ENCODE data around the gene NME5.

- TF ChIP-seq, protein P1, sequence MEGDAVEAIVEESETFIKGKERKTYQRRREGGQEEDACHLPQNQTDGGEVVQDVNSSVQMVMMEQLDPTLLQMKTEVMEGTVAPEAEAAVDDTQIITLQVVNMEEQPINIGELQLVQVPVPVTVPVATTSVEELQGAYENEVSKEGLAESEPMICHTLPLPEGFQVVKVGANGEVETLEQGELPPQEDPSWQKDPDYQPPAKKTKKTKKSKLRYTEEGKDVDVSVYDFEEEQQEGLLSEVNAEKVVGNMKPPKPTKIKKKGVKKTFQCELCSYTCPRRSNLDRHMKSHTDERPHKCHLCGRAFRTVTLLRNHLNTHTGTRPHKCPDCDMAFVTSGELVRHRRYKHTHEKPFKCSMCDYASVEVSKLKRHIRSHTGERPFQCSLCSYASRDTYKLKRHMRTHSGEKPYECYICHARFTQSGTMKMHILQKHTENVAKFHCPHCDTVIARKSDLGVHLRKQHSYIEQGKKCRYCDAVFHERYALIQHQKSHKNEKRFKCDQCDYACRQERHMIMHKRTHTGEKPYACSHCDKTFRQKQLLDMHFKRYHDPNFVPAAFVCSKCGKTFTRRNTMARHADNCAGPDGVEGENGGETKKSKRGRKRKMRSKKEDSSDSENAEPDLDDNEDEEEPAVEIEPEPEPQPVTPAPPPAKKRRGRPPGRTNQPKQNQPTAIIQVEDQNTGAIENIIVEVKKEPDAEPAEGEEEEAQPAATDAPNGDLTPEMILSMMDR (conservative IDR thresholded peaks at IDR 0.05; ENCODE audit: low read depth, low read length) = no peak
- TF ChIP-seq RAD21 (IDR thresholded peaks at IDR 0.05; ENCODE audit: low read length) (no peak), MAFK (IDR thresholded peaks at IDR 0.05; ENCODE audit: low read depth, low read length) (peak; percentile 16; the same call in 1 of the 2 replicates), CEBPB (IDR thresholded peaks at IDR 0.05; ENCODE audit: low read depth, low read length) (no peak), FOS (IDR thresholded peaks at IDR 0.05; ENCODE audit: low read depth, low read length) (no peak), POLR2A (IDR thresholded peaks at IDR 0.05; ENCODE audit: low read depth, low read length) (no peak), USF2 (IDR thresholded peaks at IDR 0.05; ENCODE audit: low read depth, low read length) (no peak), SMC3 (IDR thresholded peaks at IDR 0.05; ENCODE audit: low read depth, low read length) (no peak), RFX5 (IDR thresholded peaks at IDR 0.05; ENCODE audit: low read depth, low read length) (no peak)
- TF ChIP-seq, protein P2, sequence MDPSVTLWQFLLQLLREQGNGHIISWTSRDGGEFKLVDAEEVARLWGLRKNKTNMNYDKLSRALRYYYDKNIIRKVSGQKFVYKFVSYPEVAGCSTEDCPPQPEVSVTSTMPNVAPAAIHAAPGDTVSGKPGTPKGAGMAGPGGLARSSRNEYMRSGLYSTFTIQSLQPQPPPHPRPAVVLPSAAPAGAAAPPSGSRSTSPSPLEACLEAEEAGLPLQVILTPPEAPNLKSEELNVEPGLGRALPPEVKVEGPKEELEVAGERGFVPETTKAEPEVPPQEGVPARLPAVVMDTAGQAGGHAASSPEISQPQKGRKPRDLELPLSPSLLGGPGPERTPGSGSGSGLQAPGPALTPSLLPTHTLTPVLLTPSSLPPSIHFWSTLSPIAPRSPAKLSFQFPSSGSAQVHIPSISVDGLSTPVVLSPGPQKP (IDR thresholded peaks at IDR 0.05; ENCODE audit: borderline replicate concordance, low read depth, low read length) = no peak
These were observed 31.1 kb upstream of the NME5 start for GRCh38 chr5:138170299-138170698.
